Common myeloid progenitor, CD34-positive (primary cell): ENCODE results near the gene PRKCA.

Experiments
- CTCF ChIA-PET: fragments of 350-600 bp; sonication (Branson Sonifier 250); formaldehyde crosslinking; loops from one replicate; lab custom pipeline; 2021; ENCODE audit warnings: antibody characterized with exemption; lab: Charles Lee
- POLR2A ChIA-PET: fragments of 350-600 bp; sonication (Branson Sonifier 250); formaldehyde crosslinking; loops from one replicate; lab custom pipeline; 2021; ENCODE audit warnings: antibody characterized with exemption; lab: Charles Lee
- DNase-seq, 3 donors: peaks; one replicate each; pipeline versions ENCODE4 v3.0.0 to v3.0.0-alpha.2; 2013
- H3K27ac ChIP-seq, 2 experiments: 1 replicate in 1 of 2; 2 replicates in 1 of 2; pipeline ENCODE4 v1.7.0; 2013; ENCODE audit warnings: inconsistent platforms in 2 of 2, low read length in 2 of 2, mild to moderate bottlenecking in 2 of 2, low read depth in 1 of 2, moderate library complexity in 1 of 2; ENCODE audit not compliant: severe bottlenecking in 2 of 2, insufficient read depth in 1 of 2, poor library complexity in 1 of 2
- H3K27me3 ChIP-seq, 5 experiments: replicated peaks in 2 of 5; 1 replicate in 3 of 5; 2 replicates in 2 of 5; pipeline versions ENCODE4 v1.6.1 to v1.7.0; 2013; ENCODE audit warnings: low read length in 4 of 5, mild to moderate bottlenecking in 2 of 5, moderate library complexity in 2 of 5, inconsistent platforms in 1 of 5; ENCODE audit not compliant: insufficient read depth in 5 of 5, control insufficient read depth in 4 of 5
- H3K36me3 ChIP-seq, 4 experiments: 1 replicate in 2 of 4; 2 replicates in 2 of 4; pipeline versions ENCODE4 v1.6.1 to v1.7.0; 2013; ENCODE audit warnings: low read length in 3 of 4, control low read depth in 1 of 4, mild to moderate bottlenecking in 1 of 4; ENCODE audit not compliant: control insufficient read depth in 4 of 4, insufficient read depth in 4 of 4
- H3K4me1 ChIP-seq, 4 experiments: 1 replicate in 3 of 4; 2 replicates in 1 of 4; pipeline versions ENCODE4 v1.6.1 to v1.7.1; 2013; ENCODE audit warnings: low read length in 3 of 4, mild to moderate bottlenecking in 3 of 4, control low read depth in 1 of 4, inconsistent platforms in 1 of 4, moderate library complexity in 1 of 4; ENCODE audit not compliant: control insufficient read depth in 4 of 4, insufficient read depth in 4 of 4; ENCODE audit errors: control extremely low read depth in 1 of 4
- H3K4me3 ChIP-seq, 7 experiments: 1 replicate in 4 of 7; 2 replicates in 3 of 7; pipeline versions ENCODE4 v1.5.1 to v1.7.0; 2013; ENCODE audit warnings: mild to moderate bottlenecking in 7 of 7, low read length in 6 of 7, moderate library complexity in 6 of 7, inconsistent platforms in 2 of 7, low read depth in 2 of 7, control low read depth in 1 of 7; ENCODE audit not compliant: insufficient read depth in 4 of 7, control insufficient read depth in 1 of 7; ENCODE audit errors: extremely low read depth in 1 of 7
- H3K9me3 ChIP-seq, 5 experiments: 1 replicate in 4 of 5; 2 replicates in 1 of 5; pipeline versions ENCODE4 v1.6.1 to v1.7.1; 2013; ENCODE audit warnings: low read length in 4 of 5, mild to moderate bottlenecking in 2 of 5, inconsistent platforms in 1 of 5, low read depth in 1 of 5, moderate library complexity in 1 of 5; ENCODE audit not compliant: control insufficient read depth in 4 of 5, insufficient read depth in 2 of 5; ENCODE audit errors: control extremely low read depth in 1 of 5
- WGBS: methylation state at CpG from one replicate; pipeline ENCODE4 v1.1.5; 2013; ENCODE audit not compliant: insufficient coverage; 5-methylcytosine and 5-hydroxymethylcytosine counted together

The PRKCA gene

DNA sequence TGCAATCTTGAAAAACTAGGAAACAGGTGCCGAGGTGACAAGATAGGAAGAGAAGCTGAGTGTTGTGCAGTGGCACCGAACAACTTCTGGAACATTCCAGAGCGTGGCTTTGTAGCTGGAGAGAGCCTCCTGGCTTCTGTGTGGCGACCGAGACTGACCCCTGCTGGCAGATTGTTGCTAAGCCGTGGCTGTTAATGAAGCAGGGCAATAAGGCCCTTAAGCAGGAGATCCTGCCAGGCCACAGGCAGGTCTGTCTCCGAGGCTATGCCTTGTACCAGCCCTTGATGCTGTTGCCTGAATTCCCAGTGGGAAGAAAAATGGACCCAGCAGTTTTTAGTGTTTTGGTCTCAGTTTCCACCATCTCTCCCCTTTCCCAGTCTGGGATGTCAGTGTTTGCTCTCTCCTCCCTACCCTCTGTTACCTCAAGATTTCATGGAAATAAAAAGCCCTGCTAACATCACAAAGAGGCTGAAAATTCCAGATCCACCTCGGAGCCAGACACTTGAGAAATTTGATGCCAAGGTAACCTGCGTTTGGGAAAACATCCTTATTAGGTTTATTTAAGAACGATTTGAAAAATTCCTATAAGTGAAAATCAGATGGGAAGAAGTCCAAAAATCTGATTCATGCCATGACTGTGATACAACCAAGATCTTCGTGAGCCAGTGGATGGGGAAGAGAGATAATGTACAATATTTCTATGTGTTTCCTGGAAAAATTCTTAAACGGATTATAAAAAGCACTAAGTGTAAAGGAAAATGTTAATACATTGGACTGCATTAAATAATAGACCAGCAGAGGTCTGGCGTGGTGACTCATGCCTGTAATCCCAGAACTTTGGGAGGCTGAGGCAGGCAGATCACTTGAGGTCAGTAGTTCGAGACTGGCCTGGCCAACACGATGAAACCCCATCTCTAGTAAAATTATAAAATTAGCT lies 265.1 kb downstream of the PRKCA start:
- peak; percentile 62 to 74 (median 68) for DNase-seq
- Histone ChIP-seq H3K36me3 (no peaks in the 10 kb centered on the region), H3K9me3 (peaks cover 0 to 3% (median 0%) of the 10 kb centered on the region in 5 experiments), H3K4me3 (no peak overlapping the region), H3K27ac (no peak overlapping the region), H3K27me3 (no peaks in the 10 kb centered on the region), H3K4me1 (no peaks in the 10 kb centered on the region)
- 55% methylated on average over 12 of the region's 15 CpGs for WGBS
- CTCF ChIA-PET, result interaction anchor here (0.8 to 3.1 kb wide), 9 partner anchors 9 to 365 kb away, joined by 3 to 21 read pairs (median 3); no protein-coding TSS in a partner anchor
- POLR2A ChIA-PET, result no interaction called here

DNA sequence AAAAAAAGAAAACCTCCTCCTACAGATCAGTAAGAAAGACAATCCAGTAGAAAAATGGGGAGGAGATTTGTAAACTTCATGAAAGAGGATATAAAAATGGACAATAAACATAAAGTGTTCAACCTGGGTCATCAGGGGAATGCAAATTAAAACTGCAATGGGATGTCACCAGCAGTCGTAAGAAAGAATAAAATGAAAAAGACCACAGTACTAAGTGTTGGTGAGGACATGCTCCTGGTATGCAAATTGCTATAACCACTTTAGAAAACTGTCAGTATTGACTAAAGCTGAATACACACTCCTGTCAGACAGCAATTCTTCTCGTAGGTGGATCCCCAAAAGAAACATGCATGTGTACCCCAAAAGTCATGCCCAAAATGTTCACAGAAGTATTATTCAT lies 267.2 kb downstream of the PRKCA start:
- ChIA-PET POLR2A (no interaction called here), CTCF (no interaction called here)
- peaks cover 0 to 3% (median 0%) of the 10 kb centered on the region in 5 experiments for H3K9me3 ChIP-seq
- H3K4me3 ChIP-seq, result no peak overlapping the region
- 100% methylated on average over 1 of the region's 2 CpGs for WGBS
- H3K36me3 ChIP-seq, result no peaks in the 10 kb centered on the region
- H3K27me3 ChIP-seq, result no peaks in the 10 kb centered on the region
- H3K4me1 ChIP-seq, result no peaks in the 10 kb centered on the region
- DNase-seq, result no peak
- H3K27ac ChIP-seq, result no peak overlapping the region

DNA sequence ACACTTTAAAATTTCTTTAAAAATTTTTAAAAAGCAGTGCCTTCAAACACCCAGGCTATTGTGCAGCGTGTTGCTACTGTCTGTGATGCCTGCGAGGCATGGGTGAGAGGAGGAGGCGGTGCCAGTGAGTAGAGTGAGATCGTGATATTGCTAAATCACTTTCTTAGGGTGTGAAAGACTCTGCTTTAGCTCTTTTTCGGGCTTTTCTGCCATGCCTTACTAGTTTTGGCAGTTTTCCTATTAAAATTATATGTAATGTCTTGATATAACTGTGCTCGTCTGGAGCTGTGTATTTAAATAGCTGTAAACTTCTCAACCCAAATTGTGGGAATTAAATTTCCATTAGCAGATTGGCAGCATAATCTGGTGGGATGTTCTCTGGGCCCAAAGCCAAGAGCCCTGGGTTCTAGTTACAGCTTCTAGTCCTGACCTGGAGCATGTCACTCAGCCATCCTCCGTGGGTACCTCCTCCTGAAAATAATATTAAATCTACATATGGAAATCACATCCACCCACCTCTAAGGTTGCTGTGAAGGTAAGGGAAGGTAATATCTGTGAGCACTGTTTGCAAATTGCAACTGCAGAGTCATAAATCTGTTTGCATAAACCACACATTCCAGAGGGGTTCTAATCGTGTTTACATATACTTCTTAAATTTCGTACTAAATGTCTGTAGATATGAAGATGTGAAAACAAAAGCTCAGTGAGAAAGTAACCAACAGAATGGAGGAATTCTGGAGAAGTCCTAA lies 268.2 kb downstream of the PRKCA start:
- DNase-seq, result no peak

DNA sequence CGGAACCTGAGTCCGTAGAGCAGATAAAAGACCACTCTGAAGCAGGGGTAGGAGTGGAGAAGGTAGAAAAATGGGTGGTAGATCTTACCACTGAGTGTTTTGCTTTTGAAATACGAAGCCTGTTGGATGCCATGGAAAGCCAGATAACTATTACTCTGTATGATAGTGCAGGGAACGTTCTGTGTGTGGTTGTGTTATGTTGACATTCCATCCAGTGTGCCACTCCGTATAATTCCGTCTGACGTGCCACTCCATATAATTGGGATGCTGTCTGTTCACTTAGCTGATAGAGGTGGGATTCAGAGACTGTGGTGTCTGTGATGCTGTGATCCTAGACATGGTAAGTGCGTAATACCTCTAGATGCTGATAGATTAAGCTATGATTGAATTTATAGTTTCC lies 269.3 kb downstream of the PRKCA start:
- POLR2A ChIA-PET, result no interaction called here

More for the DNA sequence above, 268.2 kb downstream of the PRKCA start:
- H3K27me3 ChIP-seq, result no peaks in the 10 kb centered on the region
- POLR2A ChIA-PET, result no interaction called here
- H3K9me3 ChIP-seq, result peaks cover 0 to 3% (median 0%) of the 10 kb centered on the region in 5 experiments
- no peaks in the 10 kb centered on the region for H3K36me3 ChIP-seq
- CTCF ChIA-PET, result interaction anchor here (1.1 kb wide), 1 partner anchor 281 kb away, joined by 3 read pairs; no protein-coding TSS in a partner anchor
- H3K27ac ChIP-seq, result no peak overlapping the region
- H3K4me3 ChIP-seq, result no peak overlapping the region
- WGBS, result 98% methylated on average over 6 of the region's 9 CpGs
- H3K4me1 ChIP-seq, result no peaks in the 10 kb centered on the region

DNA sequence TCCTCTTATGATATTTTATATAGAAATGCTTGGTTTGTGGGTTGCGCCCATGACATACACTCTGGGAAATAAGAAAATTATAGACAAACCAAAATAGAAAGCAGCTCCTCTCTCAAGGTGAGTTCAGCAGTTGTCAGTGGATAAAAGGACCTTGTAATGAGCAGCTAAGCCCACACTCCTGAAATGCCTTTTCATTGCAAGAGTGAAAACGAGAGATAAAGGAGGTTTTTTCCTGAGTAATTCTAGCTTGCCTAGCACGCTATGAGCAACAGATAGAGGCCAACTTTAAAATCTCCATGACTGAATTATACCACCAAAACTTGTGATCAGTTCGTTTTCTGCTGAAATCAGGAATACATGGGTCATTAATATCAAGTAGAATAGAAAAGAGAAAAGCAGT lies 270.7 kb downstream of the PRKCA start:
- 90% methylated on average over 2 of the region's 4 CpGs for WGBS
- Histone ChIP-seq H3K4me3 (no peak overlapping the region), H3K27me3 (no peaks in the 10 kb centered on the region), H3K9me3 (peaks cover 0 to 3% (median 0%) of the 10 kb centered on the region in 5 experiments), H3K4me1 (no peaks in the 10 kb centered on the region), H3K27ac (no peak overlapping the region), H3K36me3 (no peaks in the 10 kb centered on the region)
- no peak for DNase-seq
- POLR2A ChIA-PET, result no interaction called here
- CTCF ChIA-PET, result interaction anchor here (1.1 kb wide), 1 partner anchor 16 kb away, joined by 3 read pairs; no protein-coding TSS in a partner anchor

More for the DNA sequence above, 269.3 kb downstream of the PRKCA start:
- DNase-seq, result no peak
- no peaks in the 10 kb centered on the region for H3K36me3 ChIP-seq
- CTCF ChIA-PET, result interaction anchor here (0.8 kb wide), 1 partner anchor 11 kb away, joined by 3 read pairs; no protein-coding TSS in a partner anchor
- H3K27me3 ChIP-seq, result no peaks in the 10 kb centered on the region
- H3K9me3 ChIP-seq, result peaks cover 0 to 3% (median 0%) of the 10 kb centered on the region in 5 experiments
- WGBS, result 96% methylated on average over 8 of the region's 8 CpGs
- H3K4me1 ChIP-seq, result no peaks in the 10 kb centered on the region
- no peak overlapping the region for H3K4me3 ChIP-seq
- H3K27ac ChIP-seq, result no peak overlapping the region

DNA sequence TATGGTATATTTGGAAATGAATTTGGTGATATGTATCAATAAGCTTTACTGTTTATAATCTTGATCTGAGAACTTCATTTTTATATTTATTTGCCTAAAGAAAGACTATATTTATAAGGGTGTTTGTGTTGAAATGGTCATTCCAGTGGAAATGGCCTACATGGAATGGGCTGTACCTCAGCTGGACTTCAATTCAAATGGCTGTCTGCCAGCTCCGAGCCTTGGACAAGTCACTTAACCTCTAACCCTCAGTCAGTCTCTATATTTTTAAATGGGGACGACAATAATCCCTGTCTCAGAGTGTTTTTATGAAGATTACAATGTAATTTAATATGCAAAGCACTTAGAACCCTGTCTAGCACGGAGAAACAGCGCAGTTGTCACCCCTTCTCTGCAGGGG lies 271.7 kb downstream of the PRKCA start:
- H3K36me3 ChIP-seq, result no peaks in the 10 kb centered on the region
- POLR2A ChIA-PET, result no interaction called here
- H3K4me3 ChIP-seq, result no peak overlapping the region
- H3K27ac ChIP-seq, result no peak overlapping the region
- DNase-seq, result no peak
- WGBS, result 94% methylated on average over 2 of the region's 4 CpGs
- H3K27me3 ChIP-seq, result no peaks in the 10 kb centered on the region
- peaks cover 0 to 3% (median 0%) of the 10 kb centered on the region in 5 experiments for H3K9me3 ChIP-seq
- CTCF ChIA-PET, result interaction anchor here (1.1 kb wide), 1 partner anchor 15 kb away, joined by 3 read pairs; no protein-coding TSS in a partner anchor
- no peaks in the 10 kb centered on the region for H3K4me1 ChIP-seq
